HFFc6 (cell line): ENCODE measurements around the gene ERC2. TPM values are rescaled to one million over a fixed set of nuclear protein-coding genes. Genes with fewer than 3 reads are reported as not detected.

Source experiments
- DNase-seq: peaks from one replicate; pipeline ENCODE4 v3.0.0-alpha.2; 2018
- H3K27ac Mint-ChIP-seq: 2 replicates; pipeline ENCODE4 v1.8.0; 2020; ENCODE audit warnings: mild to moderate bottlenecking, mixed read lengths
- H3K27me3 Mint-ChIP-seq: 2 replicates; pipeline ENCODE4 v1.8.0; 2021; ENCODE audit warnings: mild to moderate bottlenecking, moderate library complexity, mixed read lengths; ENCODE audit not compliant: insufficient read depth
- H3K36me3 Mint-ChIP-seq: 2 replicates; pipeline ENCODE4 v1.8.0; 2021; ENCODE audit warnings: low read depth, mixed read lengths
- H3K4me1 Mint-ChIP-seq: 2 replicates; pipeline ENCODE4 v1.8.0; 2020; ENCODE audit warnings: low read depth, mixed read lengths
- H3K4me3 Mint-ChIP-seq: 2 replicates; pipeline ENCODE4 v1.8.0; 2020; ENCODE audit warnings: mild to moderate bottlenecking, moderate library complexity, mixed read lengths
- H3K9me3 Mint-ChIP-seq: 2 replicates; pipeline ENCODE4 v1.8.0; 2020; ENCODE audit warnings: mild to moderate bottlenecking, mixed read lengths
- total RNA-seq, 6 experiments: library from RNA; stranded (reverse); fragmentation: NEBNext Ultra II Directional; extraction: Animal tissue kit (Norgen Biotek cat#: 25700); gene quantifications; 2 replicates in 1 of 6; 3 replicates in 5 of 6; pipeline ENCODE4 v1.2.3, GENCODE V29; 2021
- TF ChIP-seq, protein P1 (sequence below): fragments of 200-600 bp; sonication (generic); IDR thresholded peaks from 2 replicates; pipeline ENCODE4 v1.5.0; 2021; ENCODE audit warnings: antibody characterized with exemption, mild to moderate bottlenecking

Gene ERC2
- total RNA-seq, 6 experiments from 2014 or later = 0.11 TPM; not detected in 5

DNA sequence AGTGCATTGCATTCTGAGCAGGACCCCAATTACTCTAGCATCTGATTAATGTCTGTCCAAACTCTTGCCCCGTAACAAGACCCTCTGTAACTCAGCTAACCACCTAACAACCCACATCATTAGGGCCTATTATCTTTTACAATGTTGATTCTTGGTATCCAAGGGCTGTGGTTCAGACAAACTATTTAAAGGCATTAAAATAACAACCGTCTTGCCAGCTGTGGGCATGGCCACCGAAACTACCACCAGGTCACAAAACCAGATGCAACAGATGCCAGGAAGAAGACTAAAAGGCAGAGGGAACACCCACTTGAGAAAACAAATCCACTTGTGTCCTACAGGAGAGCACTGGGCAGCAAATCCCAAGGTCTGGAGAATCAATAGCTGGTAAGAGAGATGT lies 262.9 kb downstream of the ERC2 start:
- H3K27ac Mint-ChIP-seq = no peak overlapping the region
- H3K4me1 Mint-ChIP-seq = no peaks in the 10 kb centered on the region
- no peak for DNase-seq
- no peak overlapping the region for H3K4me3 Mint-ChIP-seq
- H3K36me3 Mint-ChIP-seq = no peaks in the 10 kb centered on the region
- TF ChIP-seq, protein P1, sequence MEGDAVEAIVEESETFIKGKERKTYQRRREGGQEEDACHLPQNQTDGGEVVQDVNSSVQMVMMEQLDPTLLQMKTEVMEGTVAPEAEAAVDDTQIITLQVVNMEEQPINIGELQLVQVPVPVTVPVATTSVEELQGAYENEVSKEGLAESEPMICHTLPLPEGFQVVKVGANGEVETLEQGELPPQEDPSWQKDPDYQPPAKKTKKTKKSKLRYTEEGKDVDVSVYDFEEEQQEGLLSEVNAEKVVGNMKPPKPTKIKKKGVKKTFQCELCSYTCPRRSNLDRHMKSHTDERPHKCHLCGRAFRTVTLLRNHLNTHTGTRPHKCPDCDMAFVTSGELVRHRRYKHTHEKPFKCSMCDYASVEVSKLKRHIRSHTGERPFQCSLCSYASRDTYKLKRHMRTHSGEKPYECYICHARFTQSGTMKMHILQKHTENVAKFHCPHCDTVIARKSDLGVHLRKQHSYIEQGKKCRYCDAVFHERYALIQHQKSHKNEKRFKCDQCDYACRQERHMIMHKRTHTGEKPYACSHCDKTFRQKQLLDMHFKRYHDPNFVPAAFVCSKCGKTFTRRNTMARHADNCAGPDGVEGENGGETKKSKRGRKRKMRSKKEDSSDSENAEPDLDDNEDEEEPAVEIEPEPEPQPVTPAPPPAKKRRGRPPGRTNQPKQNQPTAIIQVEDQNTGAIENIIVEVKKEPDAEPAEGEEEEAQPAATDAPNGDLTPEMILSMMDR = no peak
- no peaks in the 10 kb centered on the region; the same call in 1 of the 2 replicates for H3K9me3 Mint-ChIP-seq
- peaks cover 2% of the 10 kb centered on the region; the same call in 1 of the 2 replicates for H3K27me3 Mint-ChIP-seq

DNA sequence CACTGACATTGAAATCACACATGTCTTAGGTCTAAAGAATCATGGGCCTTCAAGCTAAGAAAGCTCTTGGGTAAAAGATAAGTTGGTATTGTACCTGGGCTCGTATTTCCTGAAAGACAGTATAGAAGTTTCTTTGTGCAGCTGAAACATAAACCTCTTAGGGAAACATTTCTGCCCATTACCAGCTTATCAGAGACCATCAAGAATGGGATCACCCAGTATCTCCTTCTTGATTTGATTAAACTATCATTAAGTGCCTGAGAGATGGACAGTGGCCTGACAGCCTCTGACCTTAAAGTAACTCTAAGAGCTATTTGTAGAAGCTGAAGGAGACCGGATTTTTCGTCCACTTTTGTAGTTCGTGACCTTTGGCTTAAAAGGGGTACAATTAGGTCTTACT lies 265.3 kb downstream of the ERC2 start:
- no peak for DNase-seq
- Mint-ChIP-seq H3K4me3 (no peak overlapping the region), H3K36me3 (no peaks in the 10 kb centered on the region), H3K27ac (no peak overlapping the region), H3K27me3 (no peaks in the 10 kb centered on the region; the same call in 1 of the 2 replicates), H3K4me1 (no peaks in the 10 kb centered on the region), H3K9me3 (peaks cover 12% of the 10 kb centered on the region)
- TF ChIP-seq, protein P1 = no peak

GRCh38 chr3:56201407-56201806 lies 266.9 kb downstream of the ERC2 start:
- no peak for DNase-seq
- Mint-ChIP-seq H3K9me3 (peaks cover 16% of the 10 kb centered on the region), H3K27ac (no peak overlapping the region), H3K4me3 (no peak overlapping the region), H3K36me3 (no peaks in the 10 kb centered on the region), H3K27me3 (no peaks in the 10 kb centered on the region; the same call in 1 of the 2 replicates), H3K4me1 (no peaks in the 10 kb centered on the region)
- TF ChIP-seq, protein P1 = no peak

- no peak for DNase-seq
- Mint-ChIP-seq H3K4me3 (no peak overlapping the region), H3K36me3 (no peaks in the 10 kb centered on the region), H3K27me3 (no peaks in the 10 kb centered on the region; the same call in 1 of the 2 replicates), H3K4me1 (no peaks in the 10 kb centered on the region), H3K9me3 (peaks cover 17% of the 10 kb centered on the region), H3K27ac (no peak overlapping the region)
- TF ChIP-seq, protein P1 = no peak
These were observed 268.0 kb downstream of the ERC2 start for GRCh38 chr3:56200251-56200650.

DNA sequence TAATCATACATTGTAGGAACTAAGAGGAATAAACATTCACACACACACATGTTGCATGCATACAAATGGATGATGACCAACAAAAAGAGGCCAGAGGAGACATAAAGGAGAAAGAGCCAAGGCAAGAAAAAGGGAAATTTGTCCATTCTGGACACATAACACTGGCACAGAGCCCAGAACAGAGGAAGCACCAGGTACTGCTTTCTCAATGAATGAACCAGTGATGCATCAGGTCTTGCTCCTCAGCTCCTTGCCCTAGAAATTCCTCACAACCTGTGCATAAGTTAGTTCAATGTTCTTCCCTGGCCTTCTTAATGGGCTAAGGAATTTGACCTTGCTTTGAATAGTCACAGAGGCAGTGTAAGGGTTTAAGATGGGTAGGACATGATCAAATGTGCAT lies 270.3 kb downstream of the ERC2 start:
- Mint-ChIP-seq H3K27me3 (no peaks in the 10 kb centered on the region), H3K9me3 (peaks cover 20% of the 10 kb centered on the region), H3K4me1 (no peaks in the 10 kb centered on the region), H3K36me3 (no peaks in the 10 kb centered on the region), H3K27ac (no peak overlapping the region), H3K4me3 (no peak overlapping the region)
- TF ChIP-seq, protein P1 = no peak
- DNase-seq = no peak
